ENCODE measurements around the gene CCL14. TPM values are rescaled to one million over a fixed set of nuclear protein-coding genes. Genes with fewer than 3 reads are reported as not detected.

Gene CCL14
- total and polyA plus RNA-seq, 2 of the 13 experiments (the other 11 are each of a cell fraction or from before 2014, with no cell fraction given): 1.1 to 1.7 TPM

GRCh38 chr17:35947156-35947585 is 39.4 kb downstream of the CCL14 start:
- Histone ChIP-seq H3K9ac (ENCODE audit: insufficient read depth, low read depth, low read length) (no peak overlapping the region), H4K20me1 (ENCODE audit: insufficient read depth, low read length) (no peaks in the 10 kb centered on the region), H3K36me3 (replicated peaks in 1 of 2; ENCODE audit: control insufficient read depth in 1 of 2, insufficient read depth in 2 of 2, low read length in 2 of 2) (no peaks in the 10 kb centered on the region), H3K4me1 (ENCODE audit: insufficient read depth, low read length) (0 out of 2 replicates have a peak, but pooled peaks cover 5% of the 10 kb centered on the region), H3K4me3 (replicated peaks in 1 of 3; ENCODE audit: insufficient read depth in 1 of 3, low read depth in 2 of 3, low read length in 3 of 3) (peak overlapping the region in 1 of 3 experiments; percentile 32; a peak in 1 of 6 replicates), H3K27me3 (ENCODE audit: control insufficient read depth in 1 of 2, insufficient read depth in 2 of 2, low read length in 2 of 2) (peaks cover 0 to 6% of the 10 kb centered on the region in 2 experiments; a peak in 1 of 5 replicates), H3K79me2 (ENCODE audit: insufficient read depth, low read length) (no peaks in the 10 kb centered on the region), H3K27ac (ENCODE audit: extremely low read length, insufficient read depth, low read length) (no peak overlapping the region), H3K4me2 (ENCODE audit: low read depth, low read length) (peak overlapping the region; percentile 73), H2AFZ (ENCODE audit: low read length) (no peak overlapping the region), H3K9me3 (ENCODE audit: low read length) (no peaks in the 10 kb centered on the region)
- DNase-seq (ENCODE audit: low spot score): peak; percentile 52
- POLR2A ChIA-PET: interaction anchor here (1.2 kb wide), 1 partner anchor 34 kb away, joined by 4 read pairs; the partner anchor contains the start of gene CCL16
- no TSS peak for BruUV-seq (replicated peaks)
- in situ Hi-C loops (cut with HindIII; ENCODE audit: extremely low pct_ligation_motif_present, low pct_unique_long_range_greater_than_20kb): no loop called here
- intact Hi-C loops (cut with micrococcal nuclease; ENCODE audit: unreplicated experiment): loop anchor here (1.0 kb wide), 1 partner anchor 202 kb away; no protein-coding TSS in a partner anchor
- peak; percentile 91 for ATAC-seq
- 12% methylated on average over 11 of the region's 12 CpGs for WGBS (ENCODE audit: low lambda C conversion rate)
- FAIRE-seq: no peak
- CTCF ChIA-PET (ENCODE audit: low intra/inter-chr PET ratio, low total read pairs): interaction anchor here (1.0 to 3.5 kb wide), 4 partner anchors 23 to 536 kb away, joined by 3 to 26 read pairs (median 6); no protein-coding TSS in a partner anchor
- TF ChIP-seq ZNF263 (CRISPR knock-in tag; IDR thresholded peaks at IDR 0.05) (peak; percentile 82), MAFK (conservative IDR thresholded peaks at IDR 0.05 in 1 of 2, IDR thresholded peaks at IDR 0.05 in 1 of 2; ENCODE audit: low read length in 2 of 2) (no peak), ZNF430 (CRISPR knock-in tag; IDR thresholded peaks at IDR 0.05) (no peak), PBX2 (CRISPR knock-in tag; IDR thresholded peaks at IDR 0.05) (no peak), GLMP (CRISPR knock-in tag; IDR thresholded peaks at IDR 0.05; ENCODE audit: borderline replicate concordance) (no peak), ZNF569 (CRISPR knock-in tag; IDR thresholded peaks at IDR 0.05; ENCODE audit: borderline replicate concordance) (no peak), STAG1 (CRISPR knock-in tag; IDR thresholded peaks at IDR 0.05) (peak; percentile 95), RAD21 (CRISPR knock-in tag; IDR thresholded peaks at IDR 0.05) (peak; percentile 73), IKZF5 (CRISPR knock-in tag; IDR thresholded peaks at IDR 0.05) (no peak), NRL (CRISPR knock-in tag; IDR thresholded peaks at IDR 0.05; ENCODE audit: borderline replicate concordance) (no peak), POLR2AphosphoS2 (IDR thresholded peaks at IDR 0.05; ENCODE audit: low read depth, low read length) (no peak), MIXL1 (CRISPR knock-in tag; IDR thresholded peaks at IDR 0.05) (peak; percentile 42; the same call in 1 of the 2 replicates), ELF1 (CRISPR knock-in tag; IDR thresholded peaks at IDR 0.05) (no peak), JARID2 (CRISPR knock-in tag; IDR thresholded peaks at IDR 0.05; ENCODE audit: insufficient replicate concordance) (no peak), TEAD3 (CRISPR knock-in tag; optimal IDR thresholded peaks at IDR 0.05; ENCODE audit: borderline replicate concordance) (peak; percentile 69), SP1 (IDR thresholded peaks at IDR 0.05) (no peak), SP1 (CRISPR knock-in tag; IDR thresholded peaks at IDR 0.05) (peak; percentile 51; the same call in 1 of the 2 replicates), ZNF362 (CRISPR knock-in tag; IDR thresholded peaks at IDR 0.05; ENCODE audit: borderline replicate concordance) (peak; percentile 67; the same call in 1 of the 2 replicates), ELF3 (CRISPR knock-in tag; IDR thresholded peaks at IDR 0.05) (0 out of 2 replicates have a peak, but pooled peaks have one; percentile 15), CTCF (CRISPR knock-in tag; IDR thresholded peaks at IDR 0.05) (peak; percentile 90)
